Colon (tissue), 2 donors: ENCODE measurements around the gene SLC32A1.

Experiments
- FAIRE-seq: peaks from 2 replicates; lab custom pipeline; 2012; peaks lifted over from hg19 to GRCh38; lab: Jason Lieb, UNC
- donor health status: control.
- donor health status: control.

Gene SLC32A1

GRCh38 chr20:38723848-38724625 is at the start of gene SLC32A1:
SLC32A1 (plus strand) TSS chr20:38724486; CDS start chr20:38724725, 239 bp downstream.
- no peak for FAIRE-seq

GRCh38 chr20:38674765-38675133 is 49.5 kb upstream of the SLC32A1 start:
- FAIRE-seq, result no peak

DNA sequence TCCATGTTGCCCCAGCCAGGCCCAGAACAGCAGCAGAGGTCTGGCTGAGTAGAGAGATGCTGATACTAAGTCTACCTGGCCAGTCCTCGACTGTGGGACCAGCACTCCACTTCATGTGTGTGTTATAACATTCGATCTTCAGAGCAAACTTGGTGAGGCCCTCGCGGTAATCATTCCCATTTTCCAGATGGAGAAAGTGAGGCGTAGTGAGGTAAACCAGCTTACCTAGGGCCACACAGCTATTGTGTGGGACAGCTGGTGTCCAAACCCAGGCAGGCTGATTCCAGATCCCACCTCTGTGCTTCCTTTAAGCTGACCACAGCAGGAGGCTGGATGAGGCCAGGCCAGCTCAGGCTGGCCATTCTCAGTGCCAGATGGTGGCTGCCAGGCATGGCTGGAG is 47.7 kb upstream of the SLC32A1 start:
- FAIRE-seq, result no peak

- no peak for FAIRE-seq
Observed at GRCh38 chr20:38680500-38681306, 43.6 kb upstream of the SLC32A1 start.

GRCh38 chr20:38685271-38685670 is 39.0 kb upstream of the SLC32A1 start:
- FAIRE-seq, result no peak

DNA sequence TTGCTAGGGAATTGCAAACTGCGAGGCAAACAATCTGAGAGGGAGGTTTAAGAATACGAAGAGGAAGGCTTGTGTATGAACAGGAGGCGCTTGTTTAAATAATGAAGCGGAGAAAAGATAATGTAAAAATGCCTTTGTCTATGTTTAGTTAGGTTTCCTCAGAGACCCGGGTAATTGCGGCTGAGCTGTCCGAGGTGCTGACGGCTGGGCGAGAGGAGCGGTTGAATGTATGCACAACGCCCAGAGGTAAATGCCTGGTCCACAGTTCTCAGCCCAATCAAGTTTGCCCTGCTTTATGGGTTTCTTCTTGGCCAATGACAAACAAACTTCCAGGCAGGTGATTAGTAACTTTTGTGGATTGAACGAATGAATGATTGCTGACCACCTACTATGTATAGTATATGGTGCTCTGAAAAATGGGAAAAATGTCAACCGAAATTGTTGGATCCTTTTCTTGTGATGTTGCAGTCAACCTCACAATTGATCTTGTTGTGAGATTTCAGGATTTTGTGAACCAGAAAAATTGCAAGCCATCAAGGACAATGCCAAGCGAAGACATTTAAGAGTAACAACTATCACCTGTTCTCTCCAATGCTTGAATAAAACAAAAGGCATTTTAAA is 38.3 kb upstream of the SLC32A1 start:
- FAIRE-seq, result no peak

DNA sequence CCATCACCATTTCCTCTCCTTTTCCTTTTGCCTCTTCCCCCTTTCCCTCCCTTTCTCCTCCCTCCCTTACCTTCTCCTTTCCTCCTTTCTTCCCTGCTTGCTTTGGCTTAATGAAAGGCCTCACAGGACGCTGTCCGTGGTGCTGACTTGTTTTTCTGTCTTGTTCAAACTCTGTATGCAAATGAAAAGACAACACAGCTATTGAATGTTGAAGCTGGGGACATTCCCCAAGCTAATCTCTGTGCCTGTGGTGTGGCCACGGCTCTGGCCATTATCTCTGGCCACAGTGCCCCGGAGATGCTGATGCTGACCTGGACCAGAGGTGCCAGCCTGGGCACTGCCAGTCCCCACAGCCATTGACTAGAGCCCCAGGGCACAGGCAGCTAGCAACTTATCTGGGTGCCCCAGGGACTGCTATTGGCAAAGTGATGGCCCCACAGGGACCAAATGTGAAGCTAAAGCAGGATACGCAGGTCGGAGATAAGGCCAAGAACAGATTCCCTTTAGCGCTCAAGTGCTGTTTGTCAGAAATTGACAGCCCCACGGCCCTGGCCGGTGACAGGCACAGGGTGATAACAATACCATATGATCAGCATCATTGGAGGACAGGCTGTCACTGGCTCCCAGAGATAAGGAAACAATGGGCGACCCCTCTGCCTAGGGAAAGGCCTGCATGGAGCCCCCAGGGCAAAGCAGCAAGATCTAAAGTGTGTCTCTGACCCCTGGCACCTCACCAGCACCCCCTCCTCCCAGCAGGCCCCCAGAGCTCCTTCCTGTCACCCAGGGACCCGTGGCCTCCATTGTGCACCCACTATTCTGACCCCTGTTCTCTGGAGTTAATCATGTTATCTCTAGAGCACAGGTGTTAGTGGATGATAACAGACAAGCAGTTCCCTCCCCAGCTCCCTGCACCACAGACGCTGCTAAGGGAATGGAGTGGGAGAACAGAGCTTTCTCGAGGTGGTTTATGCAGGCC is 31.6 kb upstream of the SLC32A1 start:
- FAIRE-seq, result no peak

GRCh38 chr20:38697306-38697705 is 27.0 kb upstream of the SLC32A1 start:
- FAIRE-seq, result no peak

DNA sequence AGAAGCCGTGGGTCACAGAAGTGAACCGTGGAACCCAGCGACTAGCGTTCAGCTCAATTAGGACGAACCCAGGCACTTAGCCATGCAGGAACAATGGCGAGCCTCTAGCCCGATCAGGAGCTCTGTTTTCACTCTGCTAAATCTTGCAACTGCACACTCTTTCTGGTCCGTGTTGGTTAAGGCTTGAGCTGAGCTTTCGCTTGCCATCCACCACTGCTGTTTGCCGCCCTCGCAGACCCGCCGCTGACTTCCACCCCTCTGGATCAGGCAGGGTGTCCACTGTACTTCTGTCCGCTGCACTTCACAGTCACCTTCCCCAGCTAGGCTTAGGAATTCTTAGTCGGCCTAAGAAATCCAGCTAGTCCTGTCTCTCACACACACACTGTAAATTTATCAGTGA is 25.7 kb upstream of the SLC32A1 start:
- no peak for FAIRE-seq

GRCh38 chr20:38700141-38700540 is 24.1 kb upstream of the SLC32A1 start:
- FAIRE-seq, result no peak

GRCh38 chr20:38700926-38701325 is 23.4 kb upstream of the SLC32A1 start:
- no peak for FAIRE-seq

DNA sequence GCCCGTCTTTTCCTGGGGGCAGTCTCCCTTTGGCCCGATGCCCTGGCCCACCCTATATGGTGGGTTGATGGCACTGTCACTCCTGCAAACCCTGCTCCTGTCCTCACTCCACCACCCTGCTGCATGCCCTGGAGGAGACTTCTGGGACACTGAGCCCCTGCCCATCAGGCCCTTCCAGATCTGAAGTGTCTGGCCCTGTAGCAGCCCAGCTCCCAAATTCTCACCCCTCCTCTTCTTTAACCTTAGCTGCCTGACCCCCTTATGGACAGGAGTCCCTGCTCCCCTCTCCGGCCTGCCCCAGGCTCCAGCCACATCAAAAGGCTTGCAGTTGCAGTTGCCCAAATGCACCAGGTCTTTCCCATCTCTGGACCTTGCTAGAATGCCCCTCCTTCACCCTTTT is 20.8 kb upstream of the SLC32A1 start:
- no peak for FAIRE-seq

DNA sequence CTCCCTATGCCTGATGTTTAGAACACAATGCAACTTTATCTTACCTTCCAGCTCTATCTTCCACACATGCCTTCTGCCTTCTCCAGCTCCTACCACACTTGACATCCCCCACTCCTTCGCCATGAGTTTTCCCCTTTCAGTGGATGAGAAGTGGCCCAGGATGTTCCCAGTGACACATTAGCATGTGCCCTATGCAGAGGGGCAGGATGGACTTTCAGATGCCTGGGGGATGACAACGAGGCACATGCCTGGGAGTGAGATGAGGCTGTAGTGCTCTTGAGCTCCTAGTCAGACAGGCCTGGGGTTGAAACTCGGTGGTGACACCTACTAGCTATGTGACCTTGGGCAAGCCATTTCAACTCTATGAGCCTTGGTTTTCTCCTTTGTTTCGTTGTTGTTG is 20.1 kb upstream of the SLC32A1 start:
- no peak for FAIRE-seq

DNA sequence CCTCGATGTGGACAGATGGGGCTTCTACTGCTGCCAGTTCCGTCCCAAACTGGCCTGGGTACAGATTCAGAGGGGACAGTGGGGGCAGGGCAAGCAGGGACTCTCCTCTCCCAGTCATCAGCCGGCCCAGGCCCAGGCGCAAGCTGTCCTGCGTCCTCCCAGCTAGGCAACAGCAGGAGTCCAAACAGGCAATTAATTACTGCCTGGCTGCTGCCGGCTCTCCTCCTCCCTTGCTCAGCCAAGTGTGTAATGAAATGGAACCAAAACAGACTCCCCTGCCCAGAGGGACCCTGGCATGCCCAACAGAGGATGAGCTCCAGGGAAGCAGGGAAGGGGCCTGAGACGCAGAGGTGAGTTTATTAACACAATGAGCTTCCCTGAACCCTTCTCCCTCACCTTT is 17.8 kb upstream of the SLC32A1 start:
- FAIRE-seq, result no peak

DNA sequence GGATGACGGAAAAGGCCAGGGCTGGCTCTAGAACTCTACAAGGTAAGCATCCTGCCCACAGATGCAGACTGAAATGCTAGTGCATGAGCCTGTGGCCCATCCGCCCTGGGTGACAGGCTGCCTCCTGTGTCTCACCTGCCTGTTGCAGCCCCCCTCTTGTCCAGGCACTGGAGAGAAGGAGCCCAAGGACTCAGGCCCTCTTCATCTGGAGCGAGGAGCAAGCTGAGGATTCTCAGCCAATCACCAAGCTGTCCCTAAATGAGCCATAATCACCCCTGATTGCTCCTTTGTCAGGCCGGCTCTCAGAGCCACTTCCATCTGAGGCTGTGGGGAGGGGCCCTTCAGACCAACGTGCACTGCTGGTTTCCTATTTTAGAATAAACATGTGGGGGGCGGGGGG is 10.0 kb upstream of the SLC32A1 start:
- FAIRE-seq, result no peak

GRCh38 chr20:38715646-38716045 is 8.6 kb upstream of the SLC32A1 start:
- no peak for FAIRE-seq

- FAIRE-seq, result no peak
Observed at GRCh38 chr20:38722683-38723016, 1.6 kb upstream of the SLC32A1 start.

DNA sequence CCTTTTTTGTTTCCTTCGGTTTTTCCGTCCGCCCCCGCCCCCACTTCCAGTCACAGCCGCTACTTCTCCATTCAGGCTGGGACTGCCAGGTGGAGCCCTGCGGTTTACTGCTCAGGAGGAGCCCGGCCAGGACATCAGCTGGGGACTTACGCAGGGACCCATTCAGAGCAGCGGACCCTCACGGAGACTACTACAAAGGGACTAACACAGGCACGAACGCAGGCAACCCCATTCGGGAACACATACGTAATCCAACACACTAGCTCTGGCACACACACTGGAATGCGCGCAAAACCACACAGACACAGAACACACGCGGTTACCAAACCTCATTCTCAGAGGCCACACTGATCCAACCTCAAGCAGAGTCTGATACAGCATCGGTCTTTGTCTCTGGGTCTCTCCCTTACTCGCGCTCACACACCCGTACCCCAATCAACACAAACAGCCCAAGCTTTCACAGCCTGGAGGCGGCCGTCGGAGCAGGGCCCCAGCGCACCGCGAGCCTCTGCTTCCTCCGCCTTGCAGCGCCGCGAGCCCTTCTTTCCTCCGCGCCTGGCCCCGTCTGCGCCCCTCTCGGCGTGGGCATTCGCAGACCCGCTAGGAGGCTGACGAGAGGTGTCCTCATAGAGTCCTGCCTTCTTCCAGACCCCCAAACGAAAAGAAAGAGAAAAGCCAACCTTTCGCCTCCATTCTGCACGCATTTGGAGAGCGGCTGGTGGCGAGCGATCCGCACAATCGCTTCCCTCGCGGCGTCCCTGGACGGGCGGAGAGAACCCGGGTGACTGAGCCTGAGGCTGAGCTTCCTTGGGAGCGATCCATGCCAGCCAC is 1.1 kb upstream of the SLC32A1 start:
- no peak for FAIRE-seq

- no peak for FAIRE-seq
Observed at GRCh38 chr20:38724626-38725147, 401 bp downstream of the SLC32A1 start.

DNA sequence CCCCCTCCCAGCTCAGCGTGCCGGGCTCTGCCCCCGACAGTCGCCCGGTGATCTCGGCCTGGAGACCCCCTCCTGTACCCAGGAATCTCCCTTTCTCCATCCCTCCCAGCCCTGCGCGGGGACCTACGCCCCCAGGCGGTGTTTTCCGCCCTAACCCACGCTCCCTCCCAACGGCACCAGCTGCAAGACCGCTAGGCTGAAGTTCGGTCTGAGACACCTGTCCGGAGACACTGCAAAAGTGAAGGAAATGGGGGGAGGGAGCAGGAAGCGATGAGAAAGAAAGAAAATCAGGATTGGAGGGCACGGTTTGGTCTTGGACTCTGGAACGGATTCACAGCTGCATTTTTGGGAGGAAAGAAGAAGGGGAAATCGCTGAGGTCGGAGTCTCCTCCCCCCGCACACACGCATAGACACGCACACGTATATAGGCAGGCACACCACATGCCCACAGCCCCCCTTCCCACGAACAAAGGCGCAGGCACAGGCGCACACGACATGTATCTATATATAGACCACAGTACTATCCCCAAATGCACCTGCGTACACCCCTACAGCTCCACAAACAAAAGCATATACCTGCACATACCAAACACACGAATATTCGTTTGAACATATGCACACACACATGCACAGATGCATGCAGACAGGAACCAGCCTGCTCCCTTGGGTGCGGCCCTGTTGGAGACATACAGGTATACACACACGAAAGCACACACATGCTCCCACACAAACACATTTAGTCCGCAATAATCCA is 1.0 kb downstream of the SLC32A1 start:
- FAIRE-seq, result no peak
